ENCODE results near the gene TREML4. TPM values are rescaled to one million over a fixed set of nuclear protein-coding genes. Genes with fewer than 3 reads are reported as not detected.

Gene TREML4
- total and polyA plus RNA-seq, 2 donors = 0.03 TPM; not detected in 1

Small RNAs within 50 kb of the gene (small RNA-seq; reads per million reads assigned to genes)
- gene AL391903.2 (not detected), gene AL391903.3 (not detected), gene RNA5SP207 (not detected)

Other genes with a start within 250 kb of the TREML4 start
- 0.37 TPM for gene UNC5CL, start 189.1 kb upstream of the TREML4 start, total RNA-seq
- gene UNC5CL, start 189.1 kb upstream of the TREML4 start, polyA plus RNA-seq = 0.87 TPM
- not detected for gene TSPO2, start 185.9 kb upstream of the TREML4 start, total RNA-seq
- not detected for gene TSPO2, start 185.9 kb upstream of the TREML4 start, polyA plus RNA-seq
- 11.4 TPM for gene APOBEC2, start 175.1 kb upstream of the TREML4 start, total RNA-seq
- 0.41 TPM for gene APOBEC2, start 175.1 kb upstream of the TREML4 start, polyA plus RNA-seq
- 16.9 TPM for gene OARD1, start 156.0 kb upstream of the TREML4 start, total RNA-seq
- 26.3 TPM for gene OARD1, start 156.0 kb upstream of the TREML4 start, polyA plus RNA-seq
- 30.5 TPM for gene NFYA, start 155.4 kb upstream of the TREML4 start, total RNA-seq
- gene NFYA, start 155.4 kb upstream of the TREML4 start, polyA plus RNA-seq = 12.3 TPM
- 0.21 TPM for gene TREML1, start 74.0 kb upstream of the TREML4 start, total RNA-seq
- not detected for gene TREML1, start 74.0 kb upstream of the TREML4 start, polyA plus RNA-seq
- gene TREM2, start 65.2 kb upstream of the TREML4 start, total RNA-seq = 0.95 TPM
- 1.5 TPM for gene TREM2, start 65.2 kb upstream of the TREML4 start, polyA plus RNA-seq
- gene TREML2, start 27.2 kb upstream of the TREML4 start, total RNA-seq = 0.11 TPM
- gene TREML2, start 27.2 kb upstream of the TREML4 start, polyA plus RNA-seq = 0.10 TPM
- gene TREM1, start 58.3 kb downstream of the TREML4 start, total RNA-seq = 0.26 TPM
- 0.66 TPM for gene TREM1, start 58.3 kb downstream of the TREML4 start, polyA plus RNA-seq
- not detected for gene NCR2, start 107.3 kb downstream of the TREML4 start, total RNA-seq
- not detected for gene NCR2, start 107.3 kb downstream of the TREML4 start, polyA plus RNA-seq

All from urinary bladder (tissue), 2 donors.